ENCODE results near the gene KIF16B. TPM values are rescaled to one million over a fixed set of nuclear protein-coding genes. Genes with fewer than 3 reads are reported as not detected.

The KIF16B gene
- total and polyA plus RNA-seq, 2 experiments from 2014 or later, result 6.5 to 11.1 TPM

GRCh38 chr20:16515046-16515445 is 58.2 kb downstream of the KIF16B start (continued):
- TF ChIP-seq REST (IDR thresholded peaks at IDR 0.05; ENCODE audit: unreplicated experiment), result no peak
- no peak for TF ChIP-seq EZH2 (IDR thresholded peaks at IDR 0.05; ENCODE audit: low read depth, unreplicated experiment)
- no peak for TF ChIP-seq ETS1 (IDR thresholded peaks at IDR 0.05)
- TF ChIP-seq NANOG (IDR thresholded peaks at IDR 0.05; ENCODE audit: borderline replicate concordance), result no peak
- no peak for TF ChIP-seq ZNF114 (CRISPR knock-in tag; IDR thresholded peaks at IDR 0.05)
- no peak for TF ChIP-seq EZH2phosphoT487 (IDR thresholded peaks at IDR 0.05; ENCODE audit: unreplicated experiment)
- TF ChIP-seq, protein P1, sequence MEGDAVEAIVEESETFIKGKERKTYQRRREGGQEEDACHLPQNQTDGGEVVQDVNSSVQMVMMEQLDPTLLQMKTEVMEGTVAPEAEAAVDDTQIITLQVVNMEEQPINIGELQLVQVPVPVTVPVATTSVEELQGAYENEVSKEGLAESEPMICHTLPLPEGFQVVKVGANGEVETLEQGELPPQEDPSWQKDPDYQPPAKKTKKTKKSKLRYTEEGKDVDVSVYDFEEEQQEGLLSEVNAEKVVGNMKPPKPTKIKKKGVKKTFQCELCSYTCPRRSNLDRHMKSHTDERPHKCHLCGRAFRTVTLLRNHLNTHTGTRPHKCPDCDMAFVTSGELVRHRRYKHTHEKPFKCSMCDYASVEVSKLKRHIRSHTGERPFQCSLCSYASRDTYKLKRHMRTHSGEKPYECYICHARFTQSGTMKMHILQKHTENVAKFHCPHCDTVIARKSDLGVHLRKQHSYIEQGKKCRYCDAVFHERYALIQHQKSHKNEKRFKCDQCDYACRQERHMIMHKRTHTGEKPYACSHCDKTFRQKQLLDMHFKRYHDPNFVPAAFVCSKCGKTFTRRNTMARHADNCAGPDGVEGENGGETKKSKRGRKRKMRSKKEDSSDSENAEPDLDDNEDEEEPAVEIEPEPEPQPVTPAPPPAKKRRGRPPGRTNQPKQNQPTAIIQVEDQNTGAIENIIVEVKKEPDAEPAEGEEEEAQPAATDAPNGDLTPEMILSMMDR (conservative IDR thresholded peaks at IDR 0.05; ENCODE audit: low read depth in 2 of 2), result no peak
- TF ChIP-seq STAT1 (IDR thresholded peaks at IDR 0.05; ENCODE audit: unreplicated experiment), result no peak

DNA sequence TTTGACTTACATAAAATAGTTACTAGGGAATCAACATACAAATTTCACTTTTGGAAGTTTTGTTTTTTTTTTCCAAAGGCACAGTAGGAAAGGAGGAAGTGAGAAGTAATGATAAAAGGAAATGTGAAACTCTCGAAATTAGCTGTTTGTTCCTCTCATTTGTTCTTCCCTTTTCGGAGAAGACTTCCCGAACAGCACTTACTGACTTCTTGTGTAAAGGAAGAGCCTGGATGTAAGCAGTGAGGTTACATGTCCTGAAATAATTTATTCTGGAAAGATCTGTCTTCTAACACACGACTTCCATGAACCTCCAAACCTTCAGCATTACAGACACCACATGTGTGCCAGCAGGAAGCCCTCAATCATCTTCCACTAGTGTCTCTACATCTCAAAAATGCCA is 59.1 kb downstream of the KIF16B start:
- no peak overlapping the region for H3K4me2 ChIP-seq
- no peaks in the 10 kb centered on the region for H4K20me1 ChIP-seq (replicated peaks; ENCODE audit: insufficient read depth)
- H3K27ac ChIP-seq (ENCODE audit: low read depth), result no peak overlapping the region
- H3K36me3 Mint-ChIP-seq (ENCODE audit: low read depth), result 0 out of 3 replicates have a peak, but pooled peaks cover 3% of the 10 kb centered on the region
- DNase-seq (ENCODE audit: low spot score) (no peak), ATAC-seq (no peak)
- no peaks in the 10 kb centered on the region for H3K4me1 ChIP-seq (ENCODE audit: insufficient read depth)
- H3F3A ChIP-seq (replicated peaks; ENCODE audit: low read depth), result no peaks in the 10 kb centered on the region
- peaks cover 13% of the 10 kb centered on the region for H3K4me1 Mint-ChIP-seq
- no peaks in the 10 kb centered on the region for H3K79me2 ChIP-seq (replicated peaks; ENCODE audit: insufficient read depth)
- H3K27me3 Mint-ChIP-seq (ENCODE audit: insufficient read depth, low read depth, poor library complexity), result no peaks in the 10 kb centered on the region
- H3K4me3 ChIP-seq, result no peak overlapping the region
- H3K36me3 ChIP-seq (ENCODE audit: insufficient read depth), result no peaks in the 10 kb centered on the region
- H3K9me3 Mint-ChIP-seq, result no peaks in the 10 kb centered on the region
- H2AFZ ChIP-seq, result no peak overlapping the region
- no peak overlapping the region for H3K27ac Mint-ChIP-seq
- H3K9me2 ChIP-seq (ENCODE audit: insufficient read depth), result no peaks in the 10 kb centered on the region
- H3K4me3 Mint-ChIP-seq, result no peak overlapping the region
- TF ChIP-seq, protein P1 (conservative IDR thresholded peaks at IDR 0.05; ENCODE audit: low read depth in 2 of 2), result no peak
- TF ChIP-seq JUNB (IDR thresholded peaks at IDR 0.05; ENCODE audit: unreplicated experiment) (no peak), STAT1 (IDR thresholded peaks at IDR 0.05; ENCODE audit: unreplicated experiment) (no peak), EZH2phosphoT487 (IDR thresholded peaks at IDR 0.05; ENCODE audit: unreplicated experiment) (no peak), NANOG (IDR thresholded peaks at IDR 0.05; ENCODE audit: borderline replicate concordance) (no peak), EZH2 (IDR thresholded peaks at IDR 0.05; ENCODE audit: low read depth, unreplicated experiment) (no peak), REST (IDR thresholded peaks at IDR 0.05; ENCODE audit: unreplicated experiment) (no peak)
- no peaks in the 10 kb centered on the region for H3K27me3 ChIP-seq (ENCODE audit: insufficient read depth)

All from GM23338 (cell line).